Hepatocyte (in vitro differentiated cells): Measurements from ENCODE around the gene CDK5R1. TPM values are rescaled to one million over a fixed set of nuclear protein-coding genes. Genes with fewer than 3 reads are reported as not detected.

Source experiments
- DNase-seq: peaks from one replicate; pipeline ENCODE4 v3.0.0-alpha.2; 2016; ENCODE audit warnings: low spot score
- H2AFZ ChIP-seq: fragments of 200-600 bp; sonication (generic); 2 replicates; pipeline ENCODE4 v1.6.0; 2016; ENCODE audit warnings: antibody characterized with exemption, mild to moderate bottlenecking
- H3K27ac ChIP-seq: fragments of 200-600 bp; sonication (generic); 2 replicates; pipeline ENCODE4 v1.5.1; 2016; ENCODE audit warnings: mild to moderate bottlenecking
- H3K27me3 ChIP-seq: fragments of 200-600 bp; sonication (generic); 2 replicates; pipeline ENCODE4 v1.6.1; 2016
- H3K36me3 ChIP-seq: fragments of 200-600 bp; sonication (generic); replicated peaks from 2 replicates; pipeline ENCODE4 v1.5.1; 2016; ENCODE audit warnings: low read depth; ENCODE audit not compliant: insufficient read depth
- H3K4me1 ChIP-seq: fragments of 200-600 bp; sonication (generic); 2 replicates; pipeline ENCODE4 v1.5.1; 2016; ENCODE audit warnings: mild to moderate bottlenecking, moderate library complexity; ENCODE audit not compliant: insufficient read depth
- H3K4me2 ChIP-seq: fragments of 200-600 bp; sonication (generic); 2 replicates; pipeline ENCODE4 v1.6.0; 2016
- H3K4me3 ChIP-seq: fragments of 200-600 bp; sonication (generic); 2 replicates; pipeline ENCODE4 v1.5.1; 2016; ENCODE audit warnings: mild to moderate bottlenecking
- H3K79me2 ChIP-seq: fragments of 200-600 bp; sonication (generic); 2 replicates; pipeline ENCODE4 v1.6.0; 2017; ENCODE audit warnings: mild to moderate bottlenecking
- H3K9me2 ChIP-seq: fragments of 200-600 bp; sonication (generic); replicated peaks from 2 replicates; pipeline ENCODE4 v1.6.0; 2017; ENCODE audit warnings: mild to moderate bottlenecking; ENCODE audit not compliant: insufficient read depth
- H3K9me3 ChIP-seq: fragments of 200-600 bp; sonication (generic); 2 replicates; pipeline ENCODE4 v1.5.1; 2016; ENCODE audit warnings: low read depth, mild to moderate bottlenecking
- H4K20me1 ChIP-seq: fragments of 200-600 bp; sonication (generic); 2 replicates; pipeline ENCODE4 v1.6.0; 2016; ENCODE audit warnings: mild to moderate bottlenecking; ENCODE audit not compliant: insufficient read depth, poor library complexity, severe bottlenecking
- EZH2 ChIP-seq: fragments of 200-600 bp; sonication (generic); IDR thresholded peaks from 2 replicates; pipeline ENCODE4 v1.6.1; 2016; ENCODE audit warnings: antibody characterized with exemption, mild to moderate bottlenecking, borderline replicate concordance
- EZH2phosphoT487 ChIP-seq: fragments of 200-600 bp; sonication (generic); IDR thresholded peaks from one replicate; pipeline ENCODE4 v1.6.1; 2018; ENCODE audit warnings: antibody characterized with exemption, mild to moderate bottlenecking, low read depth, moderate library complexity; ENCODE audit not compliant: unreplicated experiment, severe bottlenecking
- WGBS: methylation state at CpG from one replicate; pipeline ENCODE4 v1.1.6; 2016; ENCODE audit warnings: low lambda C conversion rate; ENCODE audit errors: missing lambda C conversion rate; 5-methylcytosine and 5-hydroxymethylcytosine counted together
- polyA plus RNA-seq: library from polyadenylated mRNA; unstranded; fragments of >200 nt; fragmentation: Nextera tagmentation; extraction: Ambion mirVana; gene quantifications from 2 replicates; pipeline ENCODE4 v1.2.1, GENCODE V29; 2016
- total RNA-seq: library from RNA; depleted of rRNA; stranded (reverse); fragments of >200 nt; gene quantifications from 2 replicates; pipeline ENCODE4 v1.2.3, GENCODE V29; 2014
- TF ChIP-seq, protein P1 (sequence below): fragments of 200-600 bp; sonication (generic); IDR thresholded peaks from 2 replicates; pipeline ENCODE4 v1.5.1; 2016; ENCODE audit warnings: antibody characterized with exemption, mild to moderate bottlenecking; ENCODE audit not compliant: poor library complexity

The CDK5R1 gene
- total and polyA plus RNA-seq, 2 experiments from 2014 or later: 0.80 to 1.1 TPM

DNA sequence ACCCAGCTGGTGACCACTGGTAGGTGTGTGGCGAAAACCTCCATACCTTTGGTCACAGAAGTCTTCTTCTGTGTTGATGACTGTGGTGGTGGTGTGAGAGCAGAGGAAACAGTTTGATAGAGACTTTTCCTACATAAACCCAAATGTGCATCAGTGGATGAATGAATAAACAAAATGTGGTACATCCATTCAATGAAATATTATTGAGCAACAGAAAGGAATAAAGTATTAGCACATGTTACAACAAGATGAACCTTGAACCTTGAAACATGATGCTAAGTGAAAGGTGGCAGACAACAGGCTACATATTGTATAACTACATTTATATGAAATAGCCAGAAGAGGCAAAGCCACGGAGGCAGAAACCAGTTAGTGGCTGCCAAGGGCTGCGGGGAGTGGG, 15.2 kb downstream of the CDK5R1 start:
- no peaks in the 10 kb centered on the region for H3K27me3 ChIP-seq

DNA sequence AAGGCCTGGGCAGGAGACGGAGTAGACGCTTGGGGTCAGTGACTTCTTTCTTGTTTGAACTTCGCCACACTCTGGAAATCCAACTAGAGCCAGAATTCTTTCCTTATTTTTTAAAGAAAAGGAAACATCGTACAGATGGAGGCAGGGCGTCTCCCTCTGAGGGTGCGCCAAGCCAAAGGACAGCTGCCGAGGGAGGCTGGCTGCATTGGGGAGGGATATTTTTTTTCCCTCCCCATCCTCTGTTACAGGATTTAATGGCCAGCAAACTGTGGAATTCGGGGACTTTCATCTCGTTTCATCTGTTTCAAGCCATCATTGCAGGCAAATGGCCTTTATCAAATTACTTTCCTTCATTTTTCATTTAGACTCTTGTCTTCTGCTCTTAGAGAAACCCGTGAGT, 15.9 kb downstream of the CDK5R1 start:
- H2AFZ ChIP-seq: no peak overlapping the region
- 89% methylated on average over 10 of the region's 10 CpGs for WGBS
- no peak overlapping the region for H3K27ac ChIP-seq
- H4K20me1 ChIP-seq: no peaks in the 10 kb centered on the region
- H3K4me1 ChIP-seq: no peaks in the 10 kb centered on the region
- H3K9me2 ChIP-seq: no peaks in the 10 kb centered on the region
- no peaks in the 10 kb centered on the region for H3K27me3 ChIP-seq
- TF ChIP-seq, protein P1, sequence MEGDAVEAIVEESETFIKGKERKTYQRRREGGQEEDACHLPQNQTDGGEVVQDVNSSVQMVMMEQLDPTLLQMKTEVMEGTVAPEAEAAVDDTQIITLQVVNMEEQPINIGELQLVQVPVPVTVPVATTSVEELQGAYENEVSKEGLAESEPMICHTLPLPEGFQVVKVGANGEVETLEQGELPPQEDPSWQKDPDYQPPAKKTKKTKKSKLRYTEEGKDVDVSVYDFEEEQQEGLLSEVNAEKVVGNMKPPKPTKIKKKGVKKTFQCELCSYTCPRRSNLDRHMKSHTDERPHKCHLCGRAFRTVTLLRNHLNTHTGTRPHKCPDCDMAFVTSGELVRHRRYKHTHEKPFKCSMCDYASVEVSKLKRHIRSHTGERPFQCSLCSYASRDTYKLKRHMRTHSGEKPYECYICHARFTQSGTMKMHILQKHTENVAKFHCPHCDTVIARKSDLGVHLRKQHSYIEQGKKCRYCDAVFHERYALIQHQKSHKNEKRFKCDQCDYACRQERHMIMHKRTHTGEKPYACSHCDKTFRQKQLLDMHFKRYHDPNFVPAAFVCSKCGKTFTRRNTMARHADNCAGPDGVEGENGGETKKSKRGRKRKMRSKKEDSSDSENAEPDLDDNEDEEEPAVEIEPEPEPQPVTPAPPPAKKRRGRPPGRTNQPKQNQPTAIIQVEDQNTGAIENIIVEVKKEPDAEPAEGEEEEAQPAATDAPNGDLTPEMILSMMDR: no peak
- no peak for TF ChIP-seq EZH2phosphoT487
- TF ChIP-seq EZH2: no peak
- no peak for DNase-seq
- no peaks in the 10 kb centered on the region for H3K79me2 ChIP-seq
- no peaks in the 10 kb centered on the region for H3K36me3 ChIP-seq
- H3K9me3 ChIP-seq: no peaks in the 10 kb centered on the region
- H3K4me2 ChIP-seq: no peak overlapping the region
- no peak overlapping the region for H3K4me3 ChIP-seq

More for the DNA sequence above, 15.2 kb downstream of the CDK5R1 start:
- 99% methylated on average over 3 of the region's 3 CpGs for WGBS
- no peaks in the 10 kb centered on the region for H3K9me3 ChIP-seq
- DNase-seq: no peak
- no peak overlapping the region for H3K4me3 ChIP-seq
- no peaks in the 10 kb centered on the region for H3K36me3 ChIP-seq
- H3K4me2 ChIP-seq: no peak overlapping the region
- H3K27ac ChIP-seq: no peak overlapping the region
- no peaks in the 10 kb centered on the region for H3K4me1 ChIP-seq
- no peaks in the 10 kb centered on the region for H3K79me2 ChIP-seq
- no peak overlapping the region for H2AFZ ChIP-seq
- no peak for TF ChIP-seq EZH2
- no peak for TF ChIP-seq EZH2phosphoT487
- TF ChIP-seq, protein P1: no peak
- no peaks in the 10 kb centered on the region for H3K9me2 ChIP-seq
- no peaks in the 10 kb centered on the region for H4K20me1 ChIP-seq

DNA sequence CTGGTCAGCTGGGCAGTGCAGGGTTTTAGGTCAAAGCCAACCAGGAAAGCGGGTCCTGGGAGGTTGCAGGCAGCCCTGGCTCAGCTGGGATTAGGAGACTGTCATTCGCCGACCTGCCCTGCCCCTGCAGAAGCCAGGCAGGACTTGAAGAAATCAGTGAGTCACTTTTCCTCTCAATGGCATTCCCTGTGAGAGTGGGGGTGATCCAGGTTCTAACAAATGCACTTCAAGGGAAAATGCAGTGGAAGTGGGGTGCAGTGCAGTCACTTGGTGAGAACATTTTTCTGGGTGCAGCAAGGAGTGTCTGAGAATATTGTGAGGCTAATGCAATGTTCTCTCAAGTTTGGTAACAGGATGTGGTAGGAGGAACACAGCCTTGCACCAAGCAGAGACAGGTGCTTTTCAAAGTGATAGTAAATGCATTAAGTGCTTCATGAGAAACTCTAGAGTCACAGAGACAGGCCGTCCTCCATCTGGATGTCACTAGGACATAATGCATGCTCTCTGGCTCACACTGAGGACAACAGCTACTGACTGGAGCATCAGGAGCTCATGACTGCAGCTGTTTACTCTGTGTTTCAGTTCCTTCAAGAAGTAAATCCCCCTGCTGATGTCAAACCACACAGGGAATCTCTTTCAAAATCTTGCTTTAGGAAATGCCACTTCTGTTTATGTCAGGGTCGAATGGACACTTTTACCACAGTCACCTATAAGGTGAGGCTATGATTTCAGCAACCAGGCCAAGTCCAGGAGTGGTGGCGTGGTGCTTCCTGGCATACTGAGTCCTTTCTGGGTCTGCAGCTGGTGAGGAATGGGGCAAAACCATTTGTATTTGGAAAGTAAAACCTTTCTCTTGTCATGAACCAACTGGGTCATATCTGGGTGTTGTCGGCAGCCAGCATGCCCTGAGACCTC, 16.7 kb downstream of the CDK5R1 start:
- no peaks in the 10 kb centered on the region for H3K9me3 ChIP-seq
- H3K4me2 ChIP-seq: no peak overlapping the region
- TF ChIP-seq EZH2phosphoT487 (no peak), EZH2 (no peak)
- TF ChIP-seq, protein P1: no peak
- H3K27ac ChIP-seq: no peak overlapping the region
- H3K4me1 ChIP-seq: no peaks in the 10 kb centered on the region
- H2AFZ ChIP-seq: no peak overlapping the region
- no peaks in the 10 kb centered on the region for H3K79me2 ChIP-seq
- H4K20me1 ChIP-seq: no peaks in the 10 kb centered on the region
- no peaks in the 10 kb centered on the region for H3K27me3 ChIP-seq
- no peaks in the 10 kb centered on the region for H3K36me3 ChIP-seq
- H3K4me3 ChIP-seq: no peak overlapping the region
- H3K9me2 ChIP-seq: no peaks in the 10 kb centered on the region
- DNase-seq: no peak
- 67% methylated on average over 7 of the region's 7 CpGs for WGBS
